GM23248 (cell line): ENCODE data around the gene UBE3B. TPM values are rescaled to one million over a fixed set of nuclear protein-coding genes. Genes with fewer than 3 reads are reported as not detected.

Experiments used
- DNase-seq: peaks from one replicate; pipeline ENCODE4 v3.0.0-alpha.2; 2015
- H2AFZ ChIP-seq: fragments of 200-600 bp; sonication (generic); 2 replicates; pipeline ENCODE4 v1.6.1; 2016; ENCODE audit warnings: antibody characterized with exemption
- H3F3A ChIP-seq: fragments of 200-600 bp; sonication (generic); 2 replicates; pipeline ENCODE4 v1.6.1; 2016; ENCODE audit warnings: mild to moderate bottlenecking, antibody characterized with exemption, mixed run types; ENCODE audit not compliant: insufficient read depth
- H3K27ac ChIP-seq: fragments of 200-600 bp; sonication (generic); 2 replicates; pipeline ENCODE4 v1.5.1; 2016; ENCODE audit warnings: mild to moderate bottlenecking
- H3K27me3 ChIP-seq: fragments of 200-600 bp; sonication (generic); replicated peaks from 2 replicates; pipeline ENCODE4 v1.6.1; 2016; ENCODE audit warnings: mild to moderate bottlenecking; ENCODE audit not compliant: insufficient read depth
- H3K36me3 ChIP-seq: fragments of 200-600 bp; sonication (generic); 2 replicates; pipeline ENCODE4 v1.6.1; 2016; ENCODE audit warnings: low read depth, mild to moderate bottlenecking
- H3K4me1 ChIP-seq: fragments of 200-600 bp; sonication (generic); 2 replicates; pipeline ENCODE4 v1.6.1; 2016; ENCODE audit warnings: mild to moderate bottlenecking; ENCODE audit not compliant: insufficient read depth
- H3K4me2 ChIP-seq: fragments of 200-600 bp; sonication (generic); one replicate; pipeline ENCODE4 v1.6.1; 2016; ENCODE audit warnings: mild to moderate bottlenecking; ENCODE audit not compliant: unreplicated experiment
- H3K4me3 ChIP-seq: fragments of 200-600 bp; sonication (generic); 2 replicates; pipeline ENCODE4 v1.5.1; 2016; ENCODE audit warnings: mild to moderate bottlenecking
- H3K79me2 ChIP-seq: fragments of 200-600 bp; sonication (generic); 2 replicates; pipeline ENCODE4 v1.6.1; 2016; ENCODE audit warnings: mild to moderate bottlenecking; ENCODE audit not compliant: insufficient read depth
- H3K9ac ChIP-seq: fragments of 200-600 bp; sonication (generic); 2 replicates; pipeline ENCODE4 v1.6.1; 2016; ENCODE audit warnings: mild to moderate bottlenecking
- H3K9me2 ChIP-seq: fragments of 200-600 bp; sonication (generic); 2 replicates; pipeline ENCODE4 v1.6.1; 2016; ENCODE audit warnings: mixed run types, mild to moderate bottlenecking, moderate library complexity; ENCODE audit not compliant: insufficient read depth
- H3K9me3 ChIP-seq: fragments of 200-600 bp; sonication (generic); one replicate; pipeline ENCODE4 v1.6.1; 2017; ENCODE audit warnings: low read depth
- H4K20me1 ChIP-seq: fragments of 200-600 bp; sonication (generic); 2 replicates; pipeline ENCODE4 v1.6.0; 2016; ENCODE audit not compliant: insufficient read depth
- EZH2 ChIP-seq: fragments of 200-600 bp; sonication (generic); IDR thresholded peaks from 2 replicates; pipeline ENCODE4 v1.6.1; 2018; ENCODE audit warnings: antibody characterized with exemption, mild to moderate bottlenecking; ENCODE audit not compliant: insufficient read depth, poor library complexity, severe bottlenecking
- EZH2phosphoT487 ChIP-seq: fragments of 200-600 bp; sonication (generic); IDR thresholded peaks from 2 replicates; pipeline ENCODE4 v1.6.1; 2018; ENCODE audit warnings: antibody characterized with exemption, moderate library complexity, mild to moderate bottlenecking, low read depth; ENCODE audit not compliant: insufficient read depth
- WGBS, 2 experiments: methylation state at CpG; one replicate each; pipeline ENCODE4 v1.1.6; 2015 to 2017; ENCODE audit warnings: low lambda C conversion rate in 2 of 2, low coverage in 1 of 2; ENCODE audit errors: missing lambda C conversion rate in 2 of 2; 5-methylcytosine and 5-hydroxymethylcytosine counted together
- in situ Hi-C: fragments of 300-500 bp; cut with MboI; formaldehyde crosslinking; loops from 2 replicates; pipeline ENCODE4 v1.15.0; 2020
- polyA plus RNA-seq: library from polyadenylated mRNA; unstranded; fragments of >200 nt; fragmentation: Nextera tagmentation; extraction: Ambion mirVana; gene quantifications from 2 replicates; pipeline ENCODE4 v1.2.1, GENCODE V29; 2016
- total RNA-seq: library from RNA; depleted of rRNA; stranded (reverse); fragments of >200 nt; shearing (Covaris generic); gene quantifications from 2 replicates; pipeline ENCODE4 v1.2.3, GENCODE V29; 2014

The UBE3B gene
- total and polyA plus RNA-seq, 2 experiments from 2014 or later, result 32.0 to 38.3 TPM

DNA sequence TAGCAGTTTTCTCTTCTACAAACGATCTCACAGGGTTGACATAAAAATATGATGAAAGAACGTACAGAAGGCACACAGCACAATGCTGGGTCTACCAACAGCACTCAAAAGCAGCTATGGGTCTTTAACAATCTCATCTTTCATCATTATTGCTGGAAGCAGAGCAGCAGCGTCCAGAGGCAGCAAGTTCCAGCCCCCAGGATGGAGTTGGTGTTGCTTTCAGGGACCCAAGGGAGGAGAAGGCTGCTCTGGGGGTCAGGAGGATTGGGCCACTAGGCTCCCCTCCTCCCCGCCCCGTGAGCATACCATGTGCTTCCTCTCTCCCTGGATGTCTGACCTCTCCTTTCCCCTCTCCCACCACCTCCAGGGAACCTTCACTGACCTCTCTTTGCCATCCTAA lies 13.7 kb upstream of the UBE3B start:
- Histone ChIP-seq H3K4me1 (peaks cover 71% of the 10 kb centered on the region), H4K20me1 (no peaks in the 10 kb centered on the region), H3F3A (peaks cover 72% of the 10 kb centered on the region), H3K27ac (peak overlapping the region; percentile 99), H3K4me2 (peak overlapping the region; percentile 77), H3K4me3 (peak overlapping the region; percentile 61), H3K9ac (peak overlapping the region; percentile 89), H3K27me3 (no peaks in the 10 kb centered on the region), H3K79me2 (peaks cover 85% of the 10 kb centered on the region), H3K9me3 (no peaks in the 10 kb centered on the region), H2AFZ (no peak overlapping the region), H3K36me3 (peaks cover 25% of the 10 kb centered on the region), H3K9me2 (no peaks in the 10 kb centered on the region)
- TF ChIP-seq EZH2phosphoT487 (no peak), EZH2 (no peak)
- in situ Hi-C loops, result no loop called here
- WGBS, 2 experiments, result 20 to 21% methylated on average over 4 to 5 of the region's 5 CpGs
- no peak for DNase-seq

- Histone ChIP-seq H3K9ac (peak overlapping the region; percentile 89), H3K27ac (peak overlapping the region; percentile 99), H3K79me2 (peaks cover 85% of the 10 kb centered on the region), H3K9me3 (no peaks in the 10 kb centered on the region), H3K4me2 (peak overlapping the region; percentile 77), H3K4me3 (peak overlapping the region; percentile 61; the same call in 1 of the 2 replicates), H3K4me1 (peaks cover 69% of the 10 kb centered on the region), H3K27me3 (no peaks in the 10 kb centered on the region), H4K20me1 (no peaks in the 10 kb centered on the region), H3K9me2 (no peaks in the 10 kb centered on the region), H3K36me3 (peaks cover 28% of the 10 kb centered on the region), H2AFZ (no peak overlapping the region), H3F3A (peaks cover 65% of the 10 kb centered on the region)
- TF ChIP-seq EZH2phosphoT487, result no peak
- TF ChIP-seq EZH2, result no peak
- 88 to 90% methylated on average over 14 of the region's 14 CpGs for WGBS, 2 experiments
- in situ Hi-C loops, result no loop called here
- DNase-seq, result peak; percentile 44
Measured at GRCh38 chr12:109464642-109465351, 12.6 kb upstream of the UBE3B start.

GRCh38 chr12:109466305-109466704 lies 11.1 kb upstream of the UBE3B start:
- no peaks in the 10 kb centered on the region for H3K9me3 ChIP-seq
- H2AFZ ChIP-seq, result no peak overlapping the region
- no peaks in the 10 kb centered on the region for H4K20me1 ChIP-seq
- 55 to 56% methylated on average over 2 of the region's 2 CpGs for WGBS, 2 experiments
- peaks cover 50% of the 10 kb centered on the region for H3F3A ChIP-seq
- no peak overlapping the region for H3K27ac ChIP-seq
- in situ Hi-C loops, result no loop called here
- no peak overlapping the region for H3K4me2 ChIP-seq
- H3K9me2 ChIP-seq, result no peaks in the 10 kb centered on the region
- H3K36me3 ChIP-seq, result peaks cover 27% of the 10 kb centered on the region
- no peak overlapping the region for H3K9ac ChIP-seq
- H3K79me2 ChIP-seq, result peaks cover 85% of the 10 kb centered on the region
- peaks cover 65% of the 10 kb centered on the region for H3K4me1 ChIP-seq
- H3K27me3 ChIP-seq, result no peaks in the 10 kb centered on the region
- DNase-seq, result no peak
- no peak overlapping the region for H3K4me3 ChIP-seq
- TF ChIP-seq EZH2 (no peak), EZH2phosphoT487 (no peak)

- Histone ChIP-seq H3K9me2 (no peaks in the 10 kb centered on the region), H3K36me3 (peaks cover 29% of the 10 kb centered on the region), H4K20me1 (no peaks in the 10 kb centered on the region), H3K79me2 (peaks cover 85% of the 10 kb centered on the region), H3K27ac (peak overlapping the region; percentile 70; the same call in 1 of the 2 replicates), H3K27me3 (no peaks in the 10 kb centered on the region), H3K9ac (0 out of 2 replicates have a peak overlapping the region, but pooled peaks have one; percentile 54), H3K4me2 (no peak overlapping the region), H3F3A (peaks cover 44% of the 10 kb centered on the region), H3K4me1 (peaks cover 63% of the 10 kb centered on the region), H3K9me3 (no peaks in the 10 kb centered on the region), H2AFZ (no peak overlapping the region), H3K4me3 (no peak overlapping the region)
- in situ Hi-C loops, result no loop called here
- 42 to 50% methylated on average over 3 of the region's 3 CpGs for WGBS, 2 experiments
- no peak for DNase-seq
- no peak for TF ChIP-seq EZH2phosphoT487
- TF ChIP-seq EZH2, result no peak
Measured at GRCh38 chr12:109466821-109467220, 10.6 kb upstream of the UBE3B start.
